WTC11 (cell line): ENCODE results near the gene CCDC167.

Experiments used
- ATF1 ChIP-seq: sonication (generic); formaldehyde crosslinking; IDR thresholded peaks from 2 replicates; pipeline ENCODE4 v1.8.1; 2023; ENCODE audit warnings: mild to moderate bottlenecking, moderate library complexity, missing genetic modification reagents
- CBFB ChIP-seq: sonication (generic); formaldehyde crosslinking; IDR thresholded peaks from 2 replicates; pipeline ENCODE4 v1.8.1; 2022; ENCODE audit warnings: mild to moderate bottlenecking, low read depth, missing genetic modification reagents
- MXD4 ChIP-seq: fragments of 250-450 bp; sonication (Bioruptor Pico); IDR thresholded peaks from 2 replicates; pipeline ENCODE4 v1.8.0; 2021; ENCODE audit warnings: mild to moderate bottlenecking, moderate library complexity, borderline replicate concordance
- SP1 ChIP-seq: sonication (generic); formaldehyde crosslinking; conservative IDR thresholded peaks from 2 replicates; pipeline ENCODE4 v1.8.1; 2022; ENCODE audit warnings: missing genetic modification reagents
- TEAD4 ChIP-seq: sonication (generic); formaldehyde crosslinking; IDR thresholded peaks from 2 replicates; pipeline ENCODE4 v1.8.0; 2022; ENCODE audit warnings: mild to moderate bottlenecking, missing genetic modification reagents
- TP53 ChIP-seq: sonication (generic); formaldehyde crosslinking; IDR thresholded peaks from 2 replicates; pipeline ENCODE4 v1.8.1; 2023; ENCODE audit warnings: mild to moderate bottlenecking, missing genetic modification reagents
- ZNF396 ChIP-seq: fragments of 250-450 bp; sonication (Bioruptor Pico); IDR thresholded peaks from 2 replicates; pipeline ENCODE4 v1.8.0; 2021; ENCODE audit warnings: mild to moderate bottlenecking, moderate library complexity, borderline replicate concordance
- TF ChIP-seq, protein P1 (sequence below): fragments of 200-600 bp; IDR thresholded peaks from 2 replicates; pipeline ENCODE4 v1.8.0; 2022; ENCODE audit warnings: antibody characterized with exemption
- TF ChIP-seq, protein P2 (sequence below): sonication (generic); formaldehyde crosslinking; IDR thresholded peaks from 2 replicates; pipeline ENCODE4 v1.8.1; 2023; ENCODE audit warnings: mild to moderate bottlenecking, missing genetic modification reagents, moderate library complexity
- TF ChIP-seq, protein P3 (sequence below): sonication (generic); formaldehyde crosslinking; IDR thresholded peaks from 2 replicates; pipeline ENCODE4 v1.8.0; 2022; ENCODE audit warnings: mild to moderate bottlenecking, missing genetic modification reagents
- TF ChIP-seq, protein P4 (sequence below): sonication (generic); formaldehyde crosslinking; IDR thresholded peaks from 2 replicates; pipeline ENCODE4 v1.8.1; 2022; ENCODE audit warnings: low read depth, missing genetic modification reagents, borderline replicate concordance

DNA sequence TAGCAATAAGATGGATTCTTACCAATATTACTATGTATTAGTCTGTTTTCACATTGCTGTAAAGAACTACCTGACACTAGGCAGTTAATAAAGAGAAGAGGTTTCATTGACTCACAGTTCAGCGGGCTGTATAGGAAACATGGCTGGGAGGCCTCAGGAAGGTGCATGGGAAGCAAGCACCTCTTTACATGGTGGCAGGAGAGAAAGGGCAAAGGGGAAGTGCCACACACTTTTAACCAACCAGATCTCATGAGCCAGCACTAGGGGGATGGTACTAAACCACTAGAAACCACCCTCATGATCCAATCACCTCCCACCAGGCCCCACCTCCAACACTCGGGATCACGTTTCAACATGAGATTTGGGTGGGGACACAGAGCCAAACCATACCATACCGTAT, 40.7 kb upstream of the CCDC167 start:
- TF ChIP-seq, protein P1, sequence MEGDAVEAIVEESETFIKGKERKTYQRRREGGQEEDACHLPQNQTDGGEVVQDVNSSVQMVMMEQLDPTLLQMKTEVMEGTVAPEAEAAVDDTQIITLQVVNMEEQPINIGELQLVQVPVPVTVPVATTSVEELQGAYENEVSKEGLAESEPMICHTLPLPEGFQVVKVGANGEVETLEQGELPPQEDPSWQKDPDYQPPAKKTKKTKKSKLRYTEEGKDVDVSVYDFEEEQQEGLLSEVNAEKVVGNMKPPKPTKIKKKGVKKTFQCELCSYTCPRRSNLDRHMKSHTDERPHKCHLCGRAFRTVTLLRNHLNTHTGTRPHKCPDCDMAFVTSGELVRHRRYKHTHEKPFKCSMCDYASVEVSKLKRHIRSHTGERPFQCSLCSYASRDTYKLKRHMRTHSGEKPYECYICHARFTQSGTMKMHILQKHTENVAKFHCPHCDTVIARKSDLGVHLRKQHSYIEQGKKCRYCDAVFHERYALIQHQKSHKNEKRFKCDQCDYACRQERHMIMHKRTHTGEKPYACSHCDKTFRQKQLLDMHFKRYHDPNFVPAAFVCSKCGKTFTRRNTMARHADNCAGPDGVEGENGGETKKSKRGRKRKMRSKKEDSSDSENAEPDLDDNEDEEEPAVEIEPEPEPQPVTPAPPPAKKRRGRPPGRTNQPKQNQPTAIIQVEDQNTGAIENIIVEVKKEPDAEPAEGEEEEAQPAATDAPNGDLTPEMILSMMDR = no peak
- TF ChIP-seq CBFB (CRISPR knock-in tag) (no peak), TP53 (CRISPR knock-in tag) (no peak), ATF1 (CRISPR knock-in tag) (no peak), SP1 (no peak), ZNF396 (no peak), MXD4 (CRISPR knock-in tag) (no peak), TEAD4 (CRISPR knock-in tag) (no peak)
- TF ChIP-seq, protein P2, sequence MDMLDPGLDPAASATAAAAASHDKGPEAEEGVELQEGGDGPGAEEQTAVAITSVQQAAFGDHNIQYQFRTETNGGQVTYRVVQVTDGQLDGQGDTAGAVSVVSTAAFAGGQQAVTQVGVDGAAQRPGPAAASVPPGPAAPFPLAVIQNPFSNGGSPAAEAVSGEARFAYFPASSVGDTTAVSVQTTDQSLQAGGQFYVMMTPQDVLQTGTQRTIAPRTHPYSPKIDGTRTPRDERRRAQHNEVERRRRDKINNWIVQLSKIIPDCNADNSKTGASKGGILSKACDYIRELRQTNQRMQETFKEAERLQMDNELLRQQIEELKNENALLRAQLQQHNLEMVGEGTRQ (CRISPR knock-in tag) = no peak
- TF ChIP-seq, protein P3, sequence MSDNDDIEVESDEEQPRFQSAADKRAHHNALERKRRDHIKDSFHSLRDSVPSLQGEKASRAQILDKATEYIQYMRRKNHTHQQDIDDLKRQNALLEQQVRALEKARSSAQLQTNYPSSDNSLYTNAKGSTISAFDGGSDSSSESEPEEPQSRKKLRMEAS (CRISPR knock-in tag) = no peak
- TF ChIP-seq, protein P4, sequence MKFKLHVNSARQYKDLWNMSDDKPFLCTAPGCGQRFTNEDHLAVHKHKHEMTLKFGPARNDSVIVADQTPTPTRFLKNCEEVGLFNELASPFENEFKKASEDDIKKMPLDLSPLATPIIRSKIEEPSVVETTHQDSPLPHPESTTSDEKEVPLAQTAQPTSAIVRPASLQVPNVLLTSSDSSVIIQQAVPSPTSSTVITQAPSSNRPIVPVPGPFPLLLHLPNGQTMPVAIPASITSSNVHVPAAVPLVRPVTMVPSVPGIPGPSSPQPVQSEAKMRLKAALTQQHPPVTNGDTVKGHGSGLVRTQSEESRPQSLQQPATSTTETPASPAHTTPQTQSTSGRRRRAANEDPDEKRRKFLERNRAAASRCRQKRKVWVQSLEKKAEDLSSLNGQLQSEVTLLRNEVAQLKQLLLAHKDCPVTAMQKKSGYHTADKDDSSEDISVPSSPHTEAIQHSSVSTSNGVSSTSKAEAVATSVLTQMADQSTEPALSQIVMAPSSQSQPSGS (CRISPR knock-in tag) = no peak
